GM21825 (cell line): ENCODE data around the gene SPTBN2.

Experiments used
- ATAC-seq: cut with Tn5 transposase; IDR thresholded peaks from one replicate; pipeline ENCODE4 v1.9.1; 2021; ENCODE audit warnings: mild to moderate bottlenecking, moderate library complexity; ENCODE audit not compliant: unreplicated experiment

SPTBN2 gene

DNA sequence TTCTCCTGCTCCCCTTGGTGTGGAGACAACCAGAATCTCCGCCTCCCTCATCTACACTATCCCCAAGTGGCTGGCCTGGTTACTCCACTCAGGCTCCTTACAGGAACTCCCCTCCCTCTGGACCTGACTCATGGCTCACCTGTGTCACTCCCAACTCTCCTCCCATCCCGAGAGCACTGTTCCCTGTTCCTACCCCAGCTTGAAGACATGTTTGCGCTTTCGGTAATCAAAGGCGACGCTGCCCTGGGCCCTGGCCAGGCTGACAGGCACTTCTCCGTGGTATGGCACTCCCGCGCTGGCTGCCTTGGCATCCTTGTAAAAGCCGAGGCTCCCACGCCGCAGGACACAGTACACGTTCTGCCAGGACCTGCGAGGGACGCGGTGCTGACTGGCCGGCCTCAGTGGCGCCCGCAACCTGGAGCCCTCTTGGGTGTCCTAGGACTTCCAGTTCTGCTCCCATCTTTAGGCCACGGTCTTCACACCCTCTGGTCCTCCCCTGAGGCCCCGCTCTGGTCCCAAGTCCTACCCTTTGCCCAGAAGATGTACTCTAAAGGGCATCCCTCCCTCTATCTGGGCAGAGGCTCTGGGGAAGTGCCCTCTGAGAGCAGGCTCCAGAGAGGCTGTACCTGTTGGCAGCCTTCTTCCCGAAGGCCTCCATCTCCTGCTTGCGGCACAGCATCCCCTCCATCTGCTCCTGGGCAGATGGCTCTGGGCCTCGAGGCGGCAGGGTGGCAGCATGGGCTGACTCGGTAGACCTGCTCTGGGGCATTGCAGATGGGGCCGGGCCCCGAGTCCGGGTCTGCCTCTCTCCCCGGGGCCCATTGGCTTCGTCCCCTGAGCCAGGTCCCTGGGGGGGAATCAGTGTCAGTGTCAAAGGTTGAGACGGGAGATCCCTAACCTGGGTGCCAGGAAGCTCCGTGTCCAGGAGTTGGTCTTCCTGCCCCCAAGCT, 41.9 kb downstream of the SPTBN2 start:
- ATAC-seq: no peak

- no peak for ATAC-seq
Observed at GRCh38 chr11:66686100-66686785, 42.8 kb downstream of the SPTBN2 start.

- no peak for ATAC-seq
Observed at GRCh38 chr11:66685276-66686099, 43.5 kb downstream of the SPTBN2 start.

DNA sequence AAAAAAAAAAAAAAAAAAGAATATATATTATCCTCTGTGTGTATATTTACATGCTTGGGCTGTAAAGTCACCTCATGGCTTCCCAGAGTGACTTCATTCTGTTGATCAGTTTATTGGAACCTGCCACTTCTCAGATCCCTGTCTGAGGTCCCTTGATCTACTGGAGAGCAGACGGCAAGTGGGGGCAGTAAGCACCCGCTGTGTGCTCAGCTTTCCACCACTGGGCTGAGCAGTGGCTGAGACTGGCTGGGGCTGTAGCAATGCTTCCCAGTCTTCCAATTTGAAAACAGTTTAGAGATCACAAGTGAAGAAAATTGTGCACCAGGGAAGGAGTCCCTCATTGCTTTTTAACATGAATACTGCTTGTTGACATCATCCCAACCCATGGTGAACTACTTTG, 44.4 kb downstream of the SPTBN2 start:
- ATAC-seq: no peak

DNA sequence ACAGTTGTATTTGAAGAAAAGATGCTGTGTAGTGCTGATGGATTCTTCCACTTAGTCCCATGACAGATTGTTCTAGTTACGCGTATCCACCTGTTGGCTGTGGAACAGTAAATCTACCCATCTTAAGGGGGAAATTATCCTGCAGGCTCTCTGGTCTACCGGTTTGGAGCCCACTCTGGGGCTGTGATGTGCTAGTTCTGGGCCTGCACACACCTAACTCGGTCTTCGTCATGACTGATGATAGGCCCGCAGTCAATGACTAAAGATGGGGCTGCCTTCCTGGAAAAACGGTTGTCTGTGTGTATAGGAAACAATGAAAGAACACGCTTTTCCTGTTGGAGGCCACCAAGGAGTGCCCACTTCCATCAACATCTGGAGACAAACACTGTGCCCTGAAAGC, 45.1 kb downstream of the SPTBN2 start:
- ATAC-seq: no peak

- no peak for ATAC-seq
Observed at GRCh38 chr11:66680966-66681645, 47.9 kb downstream of the SPTBN2 start.

- peak; percentile 83 for ATAC-seq
Observed at GRCh38 chr11:66677599-66678375, 51.2 kb downstream of the SPTBN2 start, which contains the start of gene RBM4B. RBM4B (minus strand) TSS chr11:66677887; CDS start chr11:66677079, 808 bp downstream.

- ATAC-seq: no peak
Observed at GRCh38 chr11:66676931-66677598, 52.0 kb downstream of the SPTBN2 start.

- no peak for ATAC-seq
Observed at GRCh38 chr11:66676282-66676919, 52.6 kb downstream of the SPTBN2 start.

DNA sequence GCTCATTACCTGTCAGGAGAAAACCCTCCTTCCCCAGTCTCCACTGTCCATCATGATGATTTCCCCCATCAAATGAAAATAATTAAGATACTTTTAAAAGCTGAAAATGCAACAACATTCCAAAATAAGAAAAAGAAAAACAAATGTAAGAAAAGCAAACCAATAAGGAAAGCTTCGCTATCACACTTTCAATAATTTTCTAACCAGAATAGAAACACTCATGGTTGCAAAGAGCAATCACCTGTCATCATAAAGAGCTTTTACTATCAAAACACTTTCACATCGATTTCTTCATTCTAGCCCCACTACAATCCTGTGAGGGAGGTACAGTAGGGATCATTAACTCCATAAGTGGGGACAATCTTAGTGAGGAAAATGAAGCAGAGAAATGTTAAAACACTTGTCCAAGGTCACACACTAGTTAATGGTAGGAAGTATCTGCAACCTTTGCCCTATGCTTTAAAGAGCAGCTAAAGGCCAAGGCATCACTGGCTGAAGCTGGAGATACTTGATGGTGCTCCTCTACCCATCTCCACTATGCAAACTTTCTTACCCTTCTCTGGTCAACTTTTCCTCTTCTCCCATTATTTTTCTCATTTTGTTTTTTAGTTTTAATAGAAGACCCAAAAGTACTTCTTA, 53.9 kb downstream of the SPTBN2 start:
- ATAC-seq: no peak

DNA sequence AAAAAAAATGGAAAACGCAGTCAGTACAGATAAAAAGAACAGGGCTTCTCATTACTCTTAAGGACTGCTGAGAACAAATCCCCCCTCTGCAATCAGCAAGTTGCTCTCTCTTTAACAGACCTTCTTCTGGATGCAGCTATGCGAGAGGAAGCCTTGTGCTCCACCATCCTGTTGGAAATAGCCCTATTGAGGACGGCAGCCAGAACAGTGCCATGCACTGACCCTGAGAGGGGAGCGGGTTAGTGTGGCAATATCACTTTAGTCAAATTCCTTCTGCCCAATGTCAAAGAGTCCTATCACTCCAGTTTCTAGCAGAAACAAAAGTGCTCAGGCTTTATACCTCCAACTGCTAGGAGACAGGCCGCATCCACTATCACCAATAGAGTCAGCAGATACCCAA, 58.2 kb downstream of the SPTBN2 start:
- no peak for ATAC-seq

DNA sequence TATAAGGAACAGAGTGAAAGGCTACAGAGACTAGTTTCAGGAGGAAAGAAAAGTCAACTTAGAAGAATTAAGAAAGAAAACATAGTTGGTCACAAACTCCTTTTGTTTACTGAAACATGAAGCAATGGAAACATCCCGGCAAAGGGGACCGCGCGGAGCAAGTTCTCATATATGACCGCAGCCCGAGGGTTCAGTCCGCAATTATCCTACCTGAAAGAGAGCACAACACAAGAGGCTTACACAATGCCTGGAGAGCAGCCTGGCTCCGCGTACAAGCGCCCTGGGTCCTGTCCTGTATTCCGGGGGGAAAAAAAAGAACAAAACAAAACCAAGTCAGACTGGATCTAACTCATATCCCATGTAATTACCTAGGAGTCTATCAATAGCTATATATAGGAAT, 63.6 kb downstream of the SPTBN2 start:
- ATAC-seq: no peak

DNA sequence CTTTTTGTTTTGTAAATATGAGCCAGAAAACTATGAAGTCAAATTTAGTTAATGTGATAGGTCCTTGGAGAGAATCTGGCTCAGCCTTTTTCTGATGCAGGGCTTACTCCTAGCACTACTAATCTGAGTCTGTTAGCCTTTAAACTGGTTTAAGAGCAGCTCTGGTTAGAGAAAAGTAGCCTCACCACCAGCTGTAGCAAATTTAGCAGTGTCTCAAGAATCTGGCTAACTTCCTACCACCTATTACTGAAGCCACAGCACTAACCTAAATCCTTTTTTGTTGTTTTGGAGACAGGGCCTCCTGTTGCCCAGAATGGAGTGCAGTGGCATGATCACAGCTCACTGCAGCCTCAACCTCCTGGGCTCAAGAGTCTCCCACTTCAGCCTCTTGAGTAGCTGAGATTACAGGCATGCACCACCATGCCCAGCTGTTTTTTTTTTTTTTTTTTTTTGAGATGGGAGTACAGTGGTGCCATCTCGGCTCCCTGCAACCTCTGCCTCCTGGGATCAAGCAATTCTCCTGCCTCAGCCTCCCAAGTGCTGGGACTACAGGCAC, 65.2 kb downstream of the SPTBN2 start:
- no peak for ATAC-seq

- ATAC-seq: no peak
Observed at GRCh38 chr11:66659763-66660162, 69.3 kb downstream of the SPTBN2 start.

GRCh38 chr11:66653123-66653522, 75.9 kb downstream of the SPTBN2 start:
- no peak for ATAC-seq

GRCh38 chr11:66652651-66653050, 76.4 kb downstream of the SPTBN2 start:
- no peak for ATAC-seq

DNA sequence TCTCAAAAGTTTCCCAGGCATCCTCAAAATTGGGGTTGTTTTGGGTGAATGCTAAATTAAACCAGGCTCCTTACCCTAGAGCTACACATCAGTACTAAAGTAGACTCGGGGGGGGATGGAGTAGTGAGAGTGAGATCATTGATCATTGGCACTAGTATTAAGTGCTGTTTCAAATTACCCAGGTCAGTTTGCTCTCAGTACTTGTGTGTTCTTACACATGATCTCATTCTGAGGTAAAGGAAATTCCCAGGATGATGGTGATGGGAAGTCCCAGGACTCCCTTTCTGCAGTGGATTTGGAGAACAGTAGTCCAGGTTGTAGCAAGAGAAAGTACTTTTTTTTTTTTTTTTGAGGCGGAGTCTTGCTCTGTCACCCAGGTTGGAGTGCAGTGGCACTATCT, 78.0 kb downstream of the SPTBN2 start:
- no peak for ATAC-seq

DNA sequence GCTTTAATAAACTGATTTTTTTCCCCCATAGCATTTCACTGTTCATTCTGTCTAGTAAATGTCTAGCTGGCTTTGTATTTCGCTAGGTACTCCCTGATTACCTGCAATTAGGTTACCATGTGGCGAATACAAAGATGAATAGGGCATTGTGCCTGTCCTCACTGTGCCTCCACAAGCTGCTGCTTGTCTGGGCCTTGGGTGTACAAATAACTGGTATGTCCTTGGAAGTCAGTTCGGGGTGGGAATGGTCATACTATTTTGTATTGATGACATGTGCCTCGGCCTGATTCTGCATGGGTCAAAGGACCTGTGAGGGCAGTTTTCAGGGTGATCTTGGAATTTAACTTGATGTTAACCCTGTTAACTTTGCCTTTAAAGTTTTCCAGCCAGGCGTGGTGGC, 79.1 kb downstream of the SPTBN2 start:
- no peak for ATAC-seq
